Activated CD4-positive, alpha-beta memory T cell treated with anti-CD3 and anti-CD28 coated beads, Interleukin-2, amount 10 ng/mL, durations not matched to agents 7 days and 5 days (primary cell): ENCODE results near the gene TSSK3. TPM values are rescaled to one million over a fixed set of nuclear protein-coding genes. Genes with fewer than 3 reads are reported as not detected.
"Not testable (repeated sequence)": the region's sequence is repeated elsewhere in the genome, so short reads cannot be mapped to it uniquely, and the experiment has no call there.

Experiments
- CTCF ChIA-PET: fragments of 350-600 bp; sonication (Branson Sonifier 250); formaldehyde crosslinking; loops from one replicate; lab custom pipeline; 2021; ENCODE audit warnings: antibody characterized with exemption, inconsistent platforms; lab: Charles Lee
- POLR2A ChIA-PET: fragments of 350-600 bp; sonication (Branson Sonifier 250); formaldehyde crosslinking; loops from one replicate; lab custom pipeline; 2021; ENCODE audit warnings: antibody characterized with exemption; lab: Charles Lee
- DNase-seq: peaks from one replicate; pipeline ENCODE4 v3.0.0-alpha.2; 2020
- H3K27ac Mint-ChIP-seq: one replicate; pipeline ENCODE4 v1.8.0; 2021; ENCODE audit warnings: mild to moderate bottlenecking, mixed read lengths
- H3K27me3 Mint-ChIP-seq: one replicate; pipeline ENCODE4 v1.8.0; 2021; ENCODE audit warnings: mixed read lengths
- H3K36me3 Mint-ChIP-seq: one replicate; pipeline ENCODE4 v1.8.0; 2021; ENCODE audit warnings: low read depth, mixed read lengths
- H3K4me1 Mint-ChIP-seq: one replicate; pipeline ENCODE4 v1.8.0; 2021; ENCODE audit warnings: mixed read lengths
- H3K4me3 Mint-ChIP-seq: one replicate; pipeline ENCODE4 v1.8.0; 2021; ENCODE audit warnings: mild to moderate bottlenecking, mixed read lengths
- H3K9me3 Mint-ChIP-seq: one replicate; pipeline ENCODE4 v1.8.0; 2021; ENCODE audit warnings: mixed read lengths
- total RNA-seq, 2 experiments: library from RNA; stranded (reverse); gene quantifications; one replicate each; pipeline ENCODE4 v1.2.3, GENCODE V29; 2021

The TSSK3 gene
- total RNA-seq, 2 experiments from 2014 or later: 0.70 to 1.0 TPM

DNA sequence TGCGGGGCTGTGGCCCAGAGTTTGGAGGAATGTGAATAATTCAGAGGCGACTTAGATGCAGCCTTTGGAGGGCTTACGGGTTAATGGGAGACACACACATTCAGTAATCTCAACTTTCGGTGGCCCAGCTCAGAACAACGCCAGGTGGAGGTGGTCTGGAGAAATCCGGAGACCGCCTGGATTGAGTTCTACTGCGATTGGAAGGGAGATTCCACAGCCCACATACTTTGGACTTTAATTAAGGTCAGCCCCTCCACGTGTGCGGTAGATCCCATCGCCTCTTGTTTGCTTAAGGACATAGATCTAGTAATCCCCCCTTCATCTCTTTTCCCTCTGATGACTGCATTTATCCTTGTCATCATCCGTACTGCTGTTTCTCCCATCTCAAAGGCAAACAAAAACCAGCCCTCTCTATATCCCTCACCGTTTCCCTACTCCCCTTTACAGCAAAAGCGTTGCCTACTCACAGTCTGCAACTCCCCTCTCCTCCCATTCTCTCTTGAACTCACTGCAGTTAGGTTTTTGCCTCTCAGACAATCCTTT is 32.6 kb downstream of the TSSK3 start:
- Mint-ChIP-seq H3K36me3 (peaks cover 3% of the 10 kb centered on the region), H3K27ac (peak overlapping the region; percentile 98), H3K4me1 (peaks cover 30% of the 10 kb centered on the region), H3K27me3 (peaks cover 13% of the 10 kb centered on the region), H3K9me3 (no peaks in the 10 kb centered on the region), H3K4me3 (peak overlapping the region; percentile 100)
- no peak for DNase-seq
- POLR2A ChIA-PET: interaction anchor here (0.5 to 2.0 kb wide), 18 partner anchors 14 to 382 kb away, joined by 3 to 11 read pairs (median 4); partner anchors contain the start of genes CCDC28B, IQCC, KHDRBS1 and LCK
- CTCF ChIA-PET: interaction anchor here (0.7 to 2.4 kb wide), 11 partner anchors 9 to 378 kb away, joined by 3 to 24 read pairs (median 5); partner anchors contain the start of genes KPNA6 and MARCKSL1

DNA sequence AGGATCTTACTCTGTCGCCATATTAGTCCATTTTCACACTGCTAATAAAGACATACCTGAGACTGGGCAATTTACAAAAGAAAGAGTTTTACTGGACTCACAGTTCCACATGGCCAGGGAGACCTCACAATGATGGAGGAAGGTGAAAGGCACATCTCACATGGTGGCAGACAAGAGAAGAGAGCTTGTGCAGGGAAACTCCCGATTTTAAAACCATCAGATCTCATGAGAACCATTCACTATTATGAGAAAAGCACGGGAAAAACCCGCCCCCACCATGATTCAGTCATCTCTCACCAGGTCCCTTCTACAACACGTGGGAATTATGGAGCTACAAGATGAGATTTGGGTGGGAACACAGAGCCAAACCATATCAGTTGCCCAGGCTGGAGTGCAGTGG is 34.2 kb downstream of the TSSK3 start:
- H3K27ac Mint-ChIP-seq, H3K9me3 Mint-ChIP-seq, POLR2A ChIA-PET, CTCF ChIA-PET, DNase-seq, H3K4me3 Mint-ChIP-seq, H3K36me3 Mint-ChIP-seq: not testable (repeated sequence)
- Mint-ChIP-seq H3K4me1 (peaks cover 30% of the 10 kb centered on the region), H3K27me3 (peaks cover 13% of the 10 kb centered on the region)

DNA sequence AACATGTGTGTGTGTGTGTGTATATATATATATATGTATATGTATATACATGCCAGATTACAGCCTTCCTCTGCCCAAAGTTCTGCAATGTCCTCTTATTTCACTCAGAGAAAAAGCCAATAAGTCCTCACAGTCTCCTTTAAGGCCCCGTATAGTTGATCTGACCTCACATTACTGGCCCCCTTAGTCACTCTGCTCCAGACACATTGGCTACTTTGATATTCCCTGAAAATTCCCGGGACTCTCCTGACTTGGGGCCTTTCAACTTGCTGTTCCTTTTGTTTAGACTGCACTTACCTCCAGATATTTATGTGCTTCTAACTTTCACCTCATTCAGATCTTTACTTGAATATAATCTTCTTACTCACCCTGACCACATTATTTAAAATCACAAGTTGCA is 36.1 kb downstream of the TSSK3 start:
- no peak overlapping the region for H3K27ac Mint-ChIP-seq
- no peaks in the 10 kb centered on the region for H3K9me3 Mint-ChIP-seq
- H3K27me3 Mint-ChIP-seq: peaks cover 13% of the 10 kb centered on the region
- H3K4me1 Mint-ChIP-seq: peaks cover 18% of the 10 kb centered on the region
- no peak overlapping the region for H3K4me3 Mint-ChIP-seq
- POLR2A ChIA-PET: no interaction called here
- H3K36me3 Mint-ChIP-seq: peaks cover 3% of the 10 kb centered on the region
- no peak for DNase-seq
- CTCF ChIA-PET: interaction anchor here (5.1 kb wide), 1 partner anchor 14 kb away, joined by 42 read pairs; no protein-coding TSS in a partner anchor

DNA sequence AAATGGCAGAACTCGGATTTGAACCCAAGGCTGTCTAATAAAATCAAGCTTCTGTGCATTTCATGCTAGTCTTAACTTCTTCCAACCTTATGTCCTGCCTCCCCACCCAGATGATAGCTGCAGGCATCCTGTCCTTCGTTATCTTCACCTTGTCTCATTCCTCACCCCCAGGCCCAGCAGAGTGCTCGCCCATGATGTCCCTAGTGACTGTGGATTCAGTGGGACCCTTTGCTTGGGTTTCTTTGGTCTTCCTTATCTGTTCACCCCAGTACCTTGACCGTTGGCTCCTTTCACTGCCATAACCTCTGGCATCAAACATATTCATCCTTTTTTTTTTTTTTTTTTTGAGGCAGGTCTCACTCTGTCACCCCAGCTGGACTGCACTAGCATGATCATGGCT is 37.5 kb downstream of the TSSK3 start:
- POLR2A ChIA-PET: no interaction called here
- H3K27me3 Mint-ChIP-seq: peaks cover 13% of the 10 kb centered on the region
- H3K4me1 Mint-ChIP-seq: peaks cover 7% of the 10 kb centered on the region
- H3K27ac Mint-ChIP-seq: no peak overlapping the region
- CTCF ChIA-PET: interaction anchor here (0.8 to 5.1 kb wide), 9 partner anchors 13 to 313 kb away, joined by 3 to 42 read pairs (median 5); no protein-coding TSS in a partner anchor
- H3K9me3 Mint-ChIP-seq: no peaks in the 10 kb centered on the region
- no peaks in the 10 kb centered on the region for H3K36me3 Mint-ChIP-seq
- H3K4me3 Mint-ChIP-seq: no peak overlapping the region
- no peak for DNase-seq

- Mint-ChIP-seq H3K4me1 (no peaks in the 10 kb centered on the region), H3K9me3 (no peaks in the 10 kb centered on the region), H3K27ac (no peak overlapping the region), H3K36me3 (no peaks in the 10 kb centered on the region), H3K4me3 (no peak overlapping the region), H3K27me3 (peaks cover 13% of the 10 kb centered on the region)
- POLR2A ChIA-PET: interaction anchor here (0.7 to 0.9 kb wide), 2 partner anchors 207 to 250 kb away, joined by 3 read pairs; partner anchors contain the start of genes RBBP4 and ZBTB8OS
- CTCF ChIA-PET: interaction anchor here (0.6 to 5.1 kb wide), 29 partner anchors 9 to 416 kb away, joined by 3 to 42 read pairs (median 3); partner anchors contain the start of gene TXLNA
- peak; percentile 59 for DNase-seq
These were observed 38.7 kb downstream of the TSSK3 start for GRCh38 chr1:32400876-32401631.

GRCh38 chr1:32404946-32405345 is 42.6 kb downstream of the TSSK3 start:
- Mint-ChIP-seq H3K4me1 (peaks cover 1% of the 10 kb centered on the region), H3K27ac (no peak overlapping the region), H3K36me3 (no peaks in the 10 kb centered on the region), H3K4me3 (no peak overlapping the region), H3K9me3 (no peaks in the 10 kb centered on the region), H3K27me3 (peaks cover 2% of the 10 kb centered on the region)
- DNase-seq: no peak
- POLR2A ChIA-PET: no interaction called here
- CTCF ChIA-PET: interaction anchor here (0.7 to 2.3 kb wide), 2 partner anchors 10 to 328 kb away, joined by 3 to 7 read pairs; partner anchors contain the start of gene BSDC1

- Mint-ChIP-seq H3K36me3 (no peaks in the 10 kb centered on the region), H3K27ac (no peak overlapping the region), H3K4me3 (no peak overlapping the region), H3K27me3 (peaks cover 2% of the 10 kb centered on the region), H3K9me3 (no peaks in the 10 kb centered on the region), H3K4me1 (peaks cover 1% of the 10 kb centered on the region)
- POLR2A ChIA-PET: no interaction called here
- CTCF ChIA-PET: interaction anchor here (0.7 kb wide), 2 partner anchors 507 to 1465 kb away, joined by 5 read pairs; no protein-coding TSS in a partner anchor
- DNase-seq: no peak
These were observed 43.5 kb downstream of the TSSK3 start for GRCh38 chr1:32405672-32406467.

- H3K4me3 Mint-ChIP-seq: no peak overlapping the region
- H3K4me1 Mint-ChIP-seq: peaks cover 1% of the 10 kb centered on the region
- CTCF ChIA-PET: no interaction called here
- no peak for DNase-seq
- no peak overlapping the region for H3K27ac Mint-ChIP-seq
- no peaks in the 10 kb centered on the region for H3K9me3 Mint-ChIP-seq
- H3K27me3 Mint-ChIP-seq: peaks cover 6% of the 10 kb centered on the region
- no peaks in the 10 kb centered on the region for H3K36me3 Mint-ChIP-seq
- POLR2A ChIA-PET: no interaction called here
These were observed 44.3 kb downstream of the TSSK3 start for GRCh38 chr1:32406629-32407111.

- POLR2A ChIA-PET: interaction anchor here (1.0 kb wide), 1 partner anchor 17 kb away, joined by 3 read pairs; the partner anchor contains the start of gene BSDC1
These were observed 48.9 kb downstream of the TSSK3 start for GRCh38 chr1:32411261-32411660.

DNA sequence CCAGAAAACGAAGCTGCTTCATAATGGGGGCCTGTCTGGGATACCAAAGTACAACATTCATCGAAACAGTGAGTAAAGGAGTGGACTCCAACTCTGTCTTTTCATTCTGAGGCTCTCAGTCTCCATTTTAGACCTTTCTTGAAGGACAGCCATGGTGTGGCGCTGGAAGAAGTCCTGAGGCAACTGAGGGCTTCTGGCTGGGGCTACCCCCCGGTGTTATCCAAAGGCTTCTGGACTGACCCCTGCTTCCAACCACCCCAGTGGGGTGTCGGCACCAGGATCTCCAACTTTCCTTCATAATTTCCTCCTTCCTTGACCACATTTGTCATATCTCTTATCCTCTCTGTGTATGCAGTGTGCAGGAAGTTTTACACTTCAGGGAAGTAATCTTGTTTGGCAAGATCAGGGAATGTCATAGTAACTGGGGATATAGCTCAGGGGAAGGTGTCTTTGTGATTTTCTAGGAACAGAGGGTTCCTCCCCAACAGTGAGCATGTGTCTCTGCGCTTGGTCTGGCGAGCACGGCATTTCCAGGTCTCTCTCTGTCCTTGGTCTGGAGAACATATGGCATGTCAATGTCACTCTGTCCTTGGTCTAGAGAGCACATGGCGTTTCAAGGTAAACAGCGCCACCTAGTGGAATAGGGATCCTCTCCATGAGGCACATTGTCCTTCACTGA is 51.3 kb downstream of the TSSK3 start:
- no peak overlapping the region for H3K27ac Mint-ChIP-seq
- POLR2A ChIA-PET: no interaction called here
- H3K4me1 Mint-ChIP-seq: peaks cover 3% of the 10 kb centered on the region
- H3K9me3 Mint-ChIP-seq: no peaks in the 10 kb centered on the region
- no peak overlapping the region for H3K4me3 Mint-ChIP-seq
- CTCF ChIA-PET: interaction anchor here (0.6 to 4.7 kb wide), 7 partner anchors 11 to 299 kb away, joined by 3 to 42 read pairs (median 3); partner anchors contain the start of gene MARCKSL1
- DNase-seq: peak; percentile 77
- no peaks in the 10 kb centered on the region for H3K36me3 Mint-ChIP-seq
- H3K27me3 Mint-ChIP-seq: peaks cover 25% of the 10 kb centered on the region

More at GRCh38 chr1:32411261-32411660, 48.9 kb downstream of the TSSK3 start:
- no peak for DNase-seq
- H3K4me3 Mint-ChIP-seq: no peak overlapping the region
- H3K27ac Mint-ChIP-seq: no peak overlapping the region
- H3K27me3 Mint-ChIP-seq: peaks cover 15% of the 10 kb centered on the region
- peaks cover 5% of the 10 kb centered on the region for H3K4me1 Mint-ChIP-seq
- H3K9me3 Mint-ChIP-seq: no peaks in the 10 kb centered on the region
- no peaks in the 10 kb centered on the region for H3K36me3 Mint-ChIP-seq
- CTCF ChIA-PET: interaction anchor here (0.5 to 4.7 kb wide), 5 partner anchors 10 to 199 kb away, joined by 4 to 42 read pairs (median 6); partner anchors contain the start of gene BSDC1
